Naive B cell (primary cell): Measurements from ENCODE around the gene GAP43. TPM values are rescaled to one million over a fixed set of nuclear protein-coding genes. Genes with fewer than 3 reads are reported as not detected.
"Not testable (repeated sequence)": the region's sequence is repeated elsewhere in the genome, so short reads cannot be mapped to it uniquely, and the experiment has no call there.

Experiments
- ATAC-seq, 2 donors: fragments of 150-1000 bp; cut with Tn5 transposase; 2 replicates each; pipeline ENCODE4 v1.10.0; 2021; ENCODE audit warnings: low read depth in 2 of 2, mild to moderate bottlenecking in 2 of 2, moderate library complexity in 2 of 2
- DNase-seq: peaks from one replicate; pipeline ENCODE4 v3.0.0; 2022
- H3K27ac Mint-ChIP-seq, 6 donors: one replicate each; pipeline ENCODE4 v1.8.0; 2020 to 2022; ENCODE audit warnings: mild to moderate bottlenecking in 6 of 6, mixed read lengths in 6 of 6, moderate library complexity in 5 of 6, inconsistent platforms in 2 of 6
- H3K27me3 Mint-ChIP-seq, 3 donors: one replicate each; pipeline ENCODE4 v1.8.0; 2021 to 2022; ENCODE audit warnings: mixed read lengths in 3 of 3, mild to moderate bottlenecking in 1 of 3
- H3K36me3 Mint-ChIP-seq, 2 donors: one replicate each; pipeline ENCODE4 v1.8.0; 2020 to 2022; ENCODE audit warnings: mixed read lengths in 2 of 2, inconsistent platforms in 1 of 2, mild to moderate bottlenecking in 1 of 2
- H3K4me1 Mint-ChIP-seq, 3 donors: one replicate each; pipeline ENCODE4 v1.8.0; 2020 to 2022; ENCODE audit warnings: mixed read lengths in 3 of 3, inconsistent platforms in 1 of 3, mild to moderate bottlenecking in 1 of 3, moderate library complexity in 1 of 3
- H3K4me3 Mint-ChIP-seq, 8 donors: one replicate each; pipeline ENCODE4 v1.8.0; 2020 to 2022; ENCODE audit warnings: mild to moderate bottlenecking in 8 of 8, mixed read lengths in 8 of 8, moderate library complexity in 8 of 8, inconsistent platforms in 2 of 8
- H3K9me3 Mint-ChIP-seq, 7 donors: one replicate each; pipeline ENCODE4 v1.8.0; 2020 to 2022; ENCODE audit warnings: mixed read lengths in 7 of 7, mild to moderate bottlenecking in 5 of 7, inconsistent platforms in 2 of 7, moderate library complexity in 1 of 7
- polyA plus RNA-seq, 6 donors: library from polyadenylated mRNA; unstranded; fragments of 300-500 nt; fragmentation: Illumina TruSeq; gene quantifications; one replicate each; pipeline ENCODE4 v1.2.3, GENCODE V29; 2021; ENCODE audit warnings: low read depth in 6 of 6

The GAP43 gene
- polyA plus RNA-seq, 6 donors from 2014 or later: not detected

- Mint-ChIP-seq H3K36me3 (no peaks in the 10 kb centered on the region), H3K4me3 (no peak overlapping the region), H3K27ac (no peak overlapping the region), H3K9me3 (peaks cover 0 to 7% (median 0%) of the 10 kb centered on the region in 7 donors), H3K4me1 (no peaks in the 10 kb centered on the region), H3K27me3 (peaks cover 0 to 4% (median 4%) of the 10 kb centered on the region in 3 donors)
- DNase-seq (no peak), ATAC-seq (no peak)
These were observed 104.7 kb downstream of the GAP43 start for GRCh38 chr3:115728013-115728412.

- not testable (repeated sequence) for DNase-seq, H3K27ac Mint-ChIP-seq, ATAC-seq, H3K4me1 Mint-ChIP-seq, H3K4me3 Mint-ChIP-seq
- Mint-ChIP-seq H3K36me3 (peaks cover 0 to 31% of the 10 kb centered on the region in 2 donors), H3K9me3 (peaks cover 11 to 34% (median 21%) of the 10 kb centered on the region in 7 donors), H3K27me3 (peaks cover 24 to 27% (median 26%) of the 10 kb centered on the region in 3 donors)
These were observed 113.0 kb downstream of the GAP43 start for GRCh38 chr3:115736341-115736740.

- Mint-ChIP-seq H3K27ac (no peak overlapping the region), H3K9me3 (peaks cover 13 to 31% (median 18%) of the 10 kb centered on the region in 7 donors), H3K36me3 (peaks cover 0 to 31% of the 10 kb centered on the region in 2 donors), H3K4me3 (no peak overlapping the region), H3K4me1 (no peaks in the 10 kb centered on the region), H3K27me3 (peaks cover 29 to 50% (median 34%) of the 10 kb centered on the region in 3 donors)
- ATAC-seq: no peak
- DNase-seq: no peak
These were observed 118.3 kb downstream of the GAP43 start for GRCh38 chr3:115741650-115742049.

- Mint-ChIP-seq H3K9me3 (peaks cover 7 to 20% (median 10%) of the 10 kb centered on the region in 7 donors), H3K36me3 (peaks cover 0 to 16% of the 10 kb centered on the region in 2 donors), H3K27me3 (peaks cover 32 to 40% (median 37%) of the 10 kb centered on the region in 3 donors)
- DNase-seq, H3K4me3 Mint-ChIP-seq, ATAC-seq, H3K27ac Mint-ChIP-seq, H3K4me1 Mint-ChIP-seq: not testable (repeated sequence)
These were observed 121.2 kb downstream of the GAP43 start for GRCh38 chr3:115744516-115744915.

- not testable (repeated sequence) for H3K4me1 Mint-ChIP-seq, H3K4me3 Mint-ChIP-seq, H3K9me3 Mint-ChIP-seq, ATAC-seq, H3K36me3 Mint-ChIP-seq, DNase-seq
- H3K27me3 Mint-ChIP-seq: peaks cover 0 to 23% (median 19%) of the 10 kb centered on the region in 3 donors
- H3K27ac Mint-ChIP-seq: peak overlapping the region in 1 of 6 donors; percentile 2
These were observed 129.7 kb downstream of the GAP43 start for GRCh38 chr3:115752978-115753377.

GRCh38 chr3:115758076-115758763, 134.9 kb downstream of the GAP43 start:
- H3K27ac Mint-ChIP-seq: no peak overlapping the region
- H3K27me3 Mint-ChIP-seq: peaks cover under 1 to 38% (median 6%) of the 10 kb centered on the region in 3 donors
- peaks cover 0 to 6% (median 0%) of the 10 kb centered on the region in 7 donors for H3K9me3 Mint-ChIP-seq
- DNase-seq (no peak), ATAC-seq (no peak)
- no peaks in the 10 kb centered on the region for H3K4me1 Mint-ChIP-seq
- H3K36me3 Mint-ChIP-seq: no peaks in the 10 kb centered on the region
- H3K4me3 Mint-ChIP-seq: no peak overlapping the region

GRCh38 chr3:115760716-115761115, 137.4 kb downstream of the GAP43 start:
- peak overlapping the region in 1 of 6 donors; percentile 69 for H3K27ac Mint-ChIP-seq
- no peak overlapping the region for H3K4me3 Mint-ChIP-seq
- no peaks in the 10 kb centered on the region for H3K4me1 Mint-ChIP-seq
- no peak for DNase-seq
- H3K36me3 Mint-ChIP-seq: no peaks in the 10 kb centered on the region
- peaks cover 0 to 6% (median 0%) of the 10 kb centered on the region in 7 donors for H3K9me3 Mint-ChIP-seq
- ATAC-seq: no peak
- peaks cover 0 to 36% (median 6%) of the 10 kb centered on the region in 3 donors for H3K27me3 Mint-ChIP-seq

- Mint-ChIP-seq H3K4me1 (no peaks in the 10 kb centered on the region), H3K4me3 (no peak overlapping the region), H3K9me3 (no peaks in the 10 kb centered on the region), H3K27me3 (peaks cover 6 to 36% (median 6%) of the 10 kb centered on the region in 3 donors), H3K27ac (peak overlapping the region in 1 of 6 donors; percentile 10), H3K36me3 (no peaks in the 10 kb centered on the region)
- ATAC-seq (no peak), DNase-seq (no peak)
These were observed 138.6 kb downstream of the GAP43 start for GRCh38 chr3:115761927-115762305.

- Mint-ChIP-seq H3K27me3 (peaks cover 3 to 16% (median 13%) of the 10 kb centered on the region in 3 donors), H3K27ac (no peak overlapping the region), H3K4me1 (no peaks in the 10 kb centered on the region), H3K4me3 (no peak overlapping the region), H3K9me3 (no peaks in the 10 kb centered on the region), H3K36me3 (no peaks in the 10 kb centered on the region)
- DNase-seq (no peak), ATAC-seq (no peak)
These were observed 143.5 kb downstream of the GAP43 start for GRCh38 chr3:115766587-115767482.

GRCh38 chr3:115768661-115769060, 145.4 kb downstream of the GAP43 start:
- H3K27me3 Mint-ChIP-seq: peaks cover 9 to 16% (median 11%) of the 10 kb centered on the region in 3 donors
- H3K4me1 Mint-ChIP-seq: no peaks in the 10 kb centered on the region
- H3K4me3 Mint-ChIP-seq: no peak overlapping the region
- H3K9me3 Mint-ChIP-seq: no peaks in the 10 kb centered on the region
- peak overlapping the region in 1 of 6 donors; percentile 51 for H3K27ac Mint-ChIP-seq
- DNase-seq (no peak), ATAC-seq (no peak)
- H3K36me3 Mint-ChIP-seq: no peaks in the 10 kb centered on the region
